T-cell (primary cell): ENCODE results near the gene CHD5. TPM values are rescaled to one million over a fixed set of nuclear protein-coding genes. Genes with fewer than 3 reads are reported as not detected.

Experiments used
- ATAC-seq, 4 experiments: fragments of 200-7000 bp in 3 of 4; fragments of 150-1000 bp in 1 of 4; cut with Tn5 transposase; replicated peaks in 1 of 4; 1 replicate in 3 of 4; 2 replicates in 1 of 4; pipeline ENCODE4 v1.10.0; 2021; ENCODE audit warnings: moderate library complexity in 3 of 4, mild to moderate bottlenecking in 2 of 4, moderate number of reproducible peaks in 1 of 4
- CTCF ChIA-PET, 2 donors: fragments of 300-600 bp; sonication (Branson Sonifier 250); formaldehyde crosslinking; loops; one replicate each; lab custom pipeline; 2022; ENCODE audit warnings: antibody characterized with exemption in 2 of 2; lab: Charles Lee
- POLR2A ChIA-PET, 2 donors: fragments of 300-600 bp; sonication (Branson Sonifier 250); formaldehyde crosslinking; loops; one replicate each; lab custom pipeline; 2022; ENCODE audit warnings: antibody characterized with exemption in 2 of 2; lab: Charles Lee
- DNase-seq, 35 experiments: peaks; one replicate each; pipeline versions ENCODE4 v3.0.0 to v3.0.0-alpha.2; 2013 to 2023
- H3K27ac ChIP-seq: one replicate; pipeline ENCODE4 v1.5.1; 2013; ENCODE audit warnings: low read length
- H3K27me3 ChIP-seq, 2 experiments: replicated peaks in 1 of 2; 1 replicate in 1 of 2; 2 replicates in 1 of 2; pipeline versions ENCODE4 v1.6.1 to v1.7.0; 2013; ENCODE audit warnings: low read length in 1 of 2, mixed read lengths in 1 of 2; ENCODE audit not compliant: control insufficient read depth in 2 of 2, insufficient read depth in 2 of 2; ENCODE audit errors: extremely low read depth in 1 of 2
- H3K36me3 ChIP-seq, 2 donors: 1 replicate in 1 of 2; 2 replicates in 1 of 2; pipeline versions ENCODE4 v1.6.1 to v1.7.0; 2013; ENCODE audit warnings: low read length in 1 of 2; ENCODE audit not compliant: control insufficient read depth in 2 of 2, insufficient read depth in 1 of 2; ENCODE audit errors: extremely low read depth in 1 of 2
- H3K4me1 ChIP-seq, 2 experiments: 1 replicate in 1 of 2; 2 replicates in 1 of 2; pipeline versions ENCODE4 v1.6.1 to v1.7.0; 2013; ENCODE audit warnings: low read length in 2 of 2, mixed read lengths in 1 of 2; ENCODE audit not compliant: insufficient read depth in 2 of 2, control insufficient read depth in 1 of 2; ENCODE audit errors: extremely low read depth in 1 of 2
- H3K4me3 ChIP-seq, 2 donors: 1 replicate in 1 of 2; 2 replicates in 1 of 2; pipeline versions ENCODE4 v1.5.1 to v1.7.0; 2013; ENCODE audit warnings: mild to moderate bottlenecking in 2 of 2, low read length in 1 of 2, moderate library complexity in 1 of 2; ENCODE audit not compliant: control insufficient read depth in 1 of 2; ENCODE audit errors: extremely low read depth in 1 of 2
- H3K9me3 ChIP-seq: 2 replicates; pipeline ENCODE4 v1.7.0; 2013
- H3K27ac Mint-ChIP-seq, 2 donors: one replicate each; pipeline ENCODE4 v1.8.0; 2020 to 2021; ENCODE audit warnings: mild to moderate bottlenecking in 2 of 2, mixed read lengths in 2 of 2
- H3K27me3 Mint-ChIP-seq, 2 donors: one replicate each; pipeline ENCODE4 v1.8.0; 2021 to 2022; ENCODE audit warnings: mixed read lengths in 2 of 2
- H3K36me3 Mint-ChIP-seq: one replicate; pipeline ENCODE4 v1.8.0; 2021; ENCODE audit warnings: mixed read lengths
- H3K4me1 Mint-ChIP-seq, 3 donors: one replicate each; pipeline ENCODE4 v1.8.0; 2020 to 2022; ENCODE audit warnings: mixed read lengths in 3 of 3, mild to moderate bottlenecking in 1 of 3
- H3K4me3 Mint-ChIP-seq, 3 donors: one replicate each; pipeline ENCODE4 v1.8.0; 2020 to 2022; ENCODE audit warnings: mild to moderate bottlenecking in 3 of 3, mixed read lengths in 3 of 3, moderate library complexity in 3 of 3
- H3K9me3 Mint-ChIP-seq, 3 donors: one replicate each; pipeline ENCODE4 v1.8.0; 2020 to 2022; ENCODE audit warnings: mixed read lengths in 3 of 3
- WGBS: methylation state at CpG from one replicate; pipeline ENCODE4 v1.1.5; 2013; ENCODE audit warnings: missing lambda C conversion rate; ENCODE audit not compliant: insufficient coverage; 5-methylcytosine and 5-hydroxymethylcytosine counted together
- total RNA-seq, 35 experiments: library from RNA in 6 of 35; stranded (reverse) in 6 of 35; fragments of 120-200 nt in 1 of 35; gene quantifications; one replicate each; pipeline versions ENCODE4 v1.2.1 to v1.2.4 and lab custom pipeline; 2013 to 2026

Gene CHD5
- total RNA-seq (under 1 TPM; 0.05 to 0.23 (median 0.16) TPM), total RNA-seq (lab: John Stamatoyannopoulos, UW) (0.15 to 0.97 (median 0.45) reads per million in 29 experiments)
- 0.06 TPM for total RNA-seq (2013)

DNA sequence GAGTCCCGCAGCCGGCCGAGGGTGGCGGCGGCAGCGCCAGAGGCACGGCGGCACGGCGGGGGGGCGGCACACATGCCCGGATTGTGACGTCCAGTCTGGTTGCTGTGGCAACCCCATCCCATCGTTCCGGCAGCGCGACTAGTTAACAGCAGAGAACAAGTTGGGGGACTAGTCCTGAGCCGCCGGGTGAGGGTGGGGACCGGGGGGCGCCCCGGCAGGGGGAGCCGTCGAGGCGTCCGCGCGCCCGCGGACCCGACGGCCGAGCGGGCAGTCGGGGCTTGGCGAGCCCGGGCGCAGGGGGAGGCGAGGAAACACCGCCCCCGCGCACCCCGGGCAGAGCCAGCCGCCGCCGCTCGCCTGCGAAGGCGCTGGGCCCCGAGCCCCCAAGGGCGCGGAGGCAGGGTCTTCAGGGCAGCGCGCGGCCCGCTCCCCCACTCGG is at the start of gene CHD5:
CHD5 (minus strand) TSS at position 54 of the 439 bp plus-strand sequence. CDS start 298 bp downstream, outside the sequence.
- Histone ChIP-seq H3K9me3 (no peaks in the 10 kb centered on the region), H3K27ac (no peak within 1 kb of the TSS), H3K36me3 (no peaks in the 10 kb centered on the region), H3K4me3 (no peak within 1 kb of the TSS), H3K4me1 (peaks cover 0 to 20% of the 10 kb centered on the region in 2 experiments), H3K27me3 (peaks cover 7 to 54% of the 10 kb centered on the region in 2 experiments)
- DNase-seq = peak in 5 of 35 experiments; percentile 19 to 35 (median 29)
- no peaks in the 10 kb centered on the region for H3K36me3 Mint-ChIP-seq
- peaks cover 26 to 42% (median 29%) of the 10 kb centered on the region in 3 donors for H3K4me1 Mint-ChIP-seq
- H3K27me3 Mint-ChIP-seq = peaks cover 37 to 50% of the 10 kb centered on the region in 2 donors
- POLR2A ChIA-PET = no interaction called here
- WGBS = 5% methylated on average over 56 of the region's 57 CpGs
- H3K9me3 Mint-ChIP-seq = no peaks in the 10 kb centered on the region
- H3K4me3 Mint-ChIP-seq = peak within 1 kb of the TSS; percentile 56 to 74 (median 59)
- ATAC-seq = peak in 3 of 4 experiments; percentile 32 to 56 (median 43)
- CTCF ChIA-PET = no interaction called here
- no peak within 1 kb of the TSS for H3K27ac Mint-ChIP-seq

DNA sequence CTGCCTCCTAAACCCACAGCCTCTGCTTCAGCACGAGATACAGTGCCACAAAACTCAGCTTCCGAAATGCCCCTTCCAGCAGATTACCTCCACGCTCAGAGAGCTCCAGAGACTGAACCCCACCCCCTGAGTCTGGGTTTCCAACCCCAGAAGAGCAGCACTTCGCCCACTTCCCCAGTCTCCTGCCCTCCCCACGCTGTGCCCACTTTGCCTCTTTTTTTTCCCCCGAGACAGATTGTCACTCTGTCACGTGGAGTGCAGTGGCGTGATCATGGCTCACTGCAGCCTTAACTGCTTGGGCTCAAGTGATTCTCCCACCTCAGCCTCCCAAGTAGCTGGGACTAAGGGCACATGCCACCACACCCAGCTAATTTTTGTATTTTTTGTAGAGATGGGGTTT is 45.5 kb upstream of the CHD5 start:
- H3K9me3 Mint-ChIP-seq = no peaks in the 10 kb centered on the region
- 97% methylated on average over 8 of the region's 8 CpGs for WGBS
- no peak overlapping the region for H3K27ac ChIP-seq
- H3K4me1 Mint-ChIP-seq = no peaks in the 10 kb centered on the region
- ChIA-PET CTCF (no interaction called here), POLR2A (no interaction called here)
- H3K27me3 Mint-ChIP-seq = no peaks in the 10 kb centered on the region
- no peak overlapping the region for H3K4me3 Mint-ChIP-seq
- peaks cover 10 to 72% of the 10 kb centered on the region in 2 donors for H3K36me3 ChIP-seq
- H3K4me3 ChIP-seq = no peak overlapping the region
- ATAC-seq (no peak), DNase-seq (no peak)
- no peaks in the 10 kb centered on the region for H3K27me3 ChIP-seq
- H3K27ac Mint-ChIP-seq = no peak overlapping the region
- peaks cover 36% of the 10 kb centered on the region for H3K36me3 Mint-ChIP-seq
- H3K4me1 ChIP-seq = no peaks in the 10 kb centered on the region
- no peaks in the 10 kb centered on the region for H3K9me3 ChIP-seq

DNA sequence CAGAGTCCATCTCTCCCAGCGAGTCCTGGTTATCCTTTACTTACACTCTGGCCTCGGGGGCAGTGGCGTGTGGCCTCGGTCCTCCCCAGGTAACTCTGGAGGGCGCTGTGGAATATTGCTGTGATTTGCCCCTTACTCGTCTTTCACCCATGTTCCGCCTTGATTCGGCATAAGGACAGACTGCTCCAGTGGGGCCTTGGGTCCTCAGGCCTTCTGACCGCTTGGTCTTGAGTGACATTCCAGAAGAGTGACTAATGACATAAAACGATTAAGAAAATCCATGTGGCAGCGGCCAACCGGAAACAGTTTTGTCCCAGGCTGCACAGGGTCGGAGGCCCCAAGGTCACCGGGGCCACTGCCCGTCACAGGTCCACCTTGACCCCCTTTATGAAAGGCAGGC is 44.6 kb upstream of the CHD5 start:
- Mint-ChIP-seq H3K4me3 (no peak overlapping the region), H3K27ac (no peak overlapping the region), H3K27me3 (no peaks in the 10 kb centered on the region), H3K9me3 (no peaks in the 10 kb centered on the region), H3K4me1 (no peaks in the 10 kb centered on the region), H3K36me3 (peaks cover 40% of the 10 kb centered on the region)
- no peak for DNase-seq
- 97% methylated on average over 15 of the region's 15 CpGs for WGBS
- Histone ChIP-seq H3K36me3 (peaks cover 10 to 66% of the 10 kb centered on the region in 2 donors), H3K9me3 (no peaks in the 10 kb centered on the region), H3K4me1 (no peaks in the 10 kb centered on the region), H3K27ac (no peak overlapping the region), H3K27me3 (no peaks in the 10 kb centered on the region), H3K4me3 (no peak overlapping the region)
- ATAC-seq = no peak
- ChIA-PET POLR2A (no interaction called here), CTCF (no interaction called here)

DNA sequence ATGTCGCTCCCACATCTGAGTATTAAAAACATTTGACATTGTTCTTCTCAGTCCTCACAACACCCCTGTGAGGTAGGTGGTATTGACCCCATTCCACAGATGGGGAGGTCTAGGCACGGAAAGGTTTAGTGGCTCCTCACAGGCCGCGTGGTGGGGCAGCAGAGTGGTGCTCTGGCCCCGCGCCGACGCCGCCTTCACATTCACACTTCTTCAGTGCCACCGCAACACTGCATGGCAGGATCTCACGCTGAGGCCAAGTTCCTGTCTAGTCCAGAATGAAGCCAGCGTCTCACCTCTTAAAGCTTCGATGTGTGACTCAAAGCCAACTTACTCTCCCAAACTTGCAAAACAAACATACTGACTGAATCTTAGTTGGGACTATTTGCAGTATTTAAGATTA is 43.5 kb upstream of the CHD5 start:
- H3K4me1 Mint-ChIP-seq = no peaks in the 10 kb centered on the region
- H3K4me3 Mint-ChIP-seq = no peak overlapping the region
- CTCF ChIA-PET = no interaction called here
- H3K27me3 Mint-ChIP-seq = no peaks in the 10 kb centered on the region
- H3K36me3 Mint-ChIP-seq = peaks cover 40% of the 10 kb centered on the region
- H3K27me3 ChIP-seq = no peaks in the 10 kb centered on the region
- no peak for ATAC-seq
- POLR2A ChIA-PET = no interaction called here
- no peaks in the 10 kb centered on the region for H3K9me3 Mint-ChIP-seq
- DNase-seq = no peak
- no peak overlapping the region for H3K4me3 ChIP-seq
- H3K27ac ChIP-seq = no peak overlapping the region
- H3K27ac Mint-ChIP-seq = no peak overlapping the region
- WGBS = 95% methylated on average over 9 of the region's 13 CpGs
- H3K4me1 ChIP-seq = no peaks in the 10 kb centered on the region
- peaks cover 10 to 58% of the 10 kb centered on the region in 2 donors for H3K36me3 ChIP-seq
- no peaks in the 10 kb centered on the region for H3K9me3 ChIP-seq

DNA sequence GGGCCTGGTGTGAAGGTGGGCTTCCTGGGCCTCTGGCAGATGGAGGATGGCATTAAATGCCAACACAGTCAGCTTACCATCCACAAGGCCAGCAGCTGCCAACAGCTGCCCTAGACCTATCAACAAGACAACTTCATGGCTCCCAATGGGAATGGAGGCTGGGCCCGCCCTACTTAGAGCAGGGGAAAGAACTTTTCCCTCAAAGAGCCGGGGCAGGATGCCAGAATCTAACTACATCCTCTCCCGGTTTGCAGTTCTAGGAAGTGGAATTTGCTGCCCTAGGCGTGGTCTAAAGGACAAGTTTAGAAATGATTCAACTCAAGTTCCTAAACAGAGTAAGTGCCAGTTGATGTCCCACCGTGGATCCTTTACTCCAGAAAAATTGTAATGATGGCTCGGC is 42.5 kb upstream of the CHD5 start:
- Mint-ChIP-seq H3K36me3 (peaks cover 40% of the 10 kb centered on the region), H3K27me3 (no peaks in the 10 kb centered on the region), H3K4me3 (no peak overlapping the region), H3K9me3 (no peaks in the 10 kb centered on the region), H3K4me1 (no peaks in the 10 kb centered on the region), H3K27ac (no peak overlapping the region)
- Histone ChIP-seq H3K4me1 (no peaks in the 10 kb centered on the region), H3K9me3 (no peaks in the 10 kb centered on the region), H3K27me3 (peaks cover 0 to 3% of the 10 kb centered on the region in 2 experiments), H3K27ac (no peak overlapping the region), H3K4me3 (no peak overlapping the region), H3K36me3 (peaks cover 6 to 48% of the 10 kb centered on the region in 2 donors)
- ChIA-PET CTCF (no interaction called here), POLR2A (no interaction called here)
- ATAC-seq = no peak
- 94% methylated on average over 4 of the region's 6 CpGs for WGBS
- DNase-seq = no peak

DNA sequence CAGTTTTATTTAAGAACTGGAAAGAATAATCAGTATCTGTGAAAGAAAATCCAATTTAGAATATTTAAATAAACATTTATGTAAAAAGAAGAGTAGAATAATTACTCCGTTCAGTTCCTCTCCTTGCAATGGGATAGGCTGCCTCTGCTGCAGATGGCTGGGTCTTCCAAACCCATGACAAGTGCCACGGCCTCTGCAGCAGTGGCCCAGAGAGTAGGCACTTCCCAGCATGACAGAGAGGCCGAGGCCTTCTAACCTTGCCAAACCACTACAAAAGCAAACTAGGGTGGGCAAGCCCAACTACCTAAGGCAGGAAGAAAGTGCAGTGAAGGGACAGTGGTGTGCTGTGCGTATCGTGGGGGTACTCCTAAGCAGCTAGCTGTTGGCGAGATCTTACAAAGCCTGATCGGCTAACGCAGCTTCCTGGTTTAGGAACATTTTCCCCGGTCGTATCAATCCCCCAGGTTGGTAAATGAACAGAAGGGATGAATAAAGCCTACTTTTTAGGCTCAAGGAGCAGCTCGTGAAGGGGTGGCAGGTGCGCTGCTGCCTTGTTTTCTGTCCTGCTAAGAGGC is 41.2 kb upstream of the CHD5 start:
- 86% methylated on average over 4 of the region's 12 CpGs for WGBS

More for the DNA sequence above, 41.2 kb upstream of the CHD5 start:
- no peaks in the 10 kb centered on the region for H3K9me3 Mint-ChIP-seq
- Histone ChIP-seq H3K9me3 (no peaks in the 10 kb centered on the region), H3K4me1 (no peaks in the 10 kb centered on the region), H3K27ac (no peak overlapping the region), H3K4me3 (no peak overlapping the region), H3K36me3 (peaks cover 6 to 37% of the 10 kb centered on the region in 2 donors), H3K27me3 (peaks cover 0 to 10% of the 10 kb centered on the region in 2 experiments)
- no peak for DNase-seq
- ChIA-PET CTCF (no interaction called here), POLR2A (no interaction called here)
- H3K4me1 Mint-ChIP-seq = no peaks in the 10 kb centered on the region
- H3K4me3 Mint-ChIP-seq = no peak overlapping the region
- peaks cover 32% of the 10 kb centered on the region for H3K36me3 Mint-ChIP-seq
- no peak for ATAC-seq
- H3K27ac Mint-ChIP-seq = no peak overlapping the region
- no peaks in the 10 kb centered on the region for H3K27me3 Mint-ChIP-seq
